CD4-positive, alpha-beta T cell treated with Interleukin-6 for 4 hours (primary cell): ENCODE data around the gene ZMIZ1.
"Not testable (repeated sequence)": the region's sequence is repeated elsewhere in the genome, so short reads cannot be mapped to it uniquely, and the experiment has no call there.

Experiments used
- DNase-seq: peaks from one replicate; pipeline ENCODE4 v3.0.0-alpha.2; 2020; ENCODE audit warnings: mixed read lengths

ZMIZ1 gene

GRCh38 chr10:79030705-79031104 is 38.1 kb upstream of the ZMIZ1 start:
- no peak for DNase-seq

- DNase-seq = no peak
Measured at GRCh38 chr10:79031723-79032122, 37.0 kb upstream of the ZMIZ1 start.

GRCh38 chr10:79034271-79034876 is 34.4 kb upstream of the ZMIZ1 start:
- no peak for DNase-seq

DNA sequence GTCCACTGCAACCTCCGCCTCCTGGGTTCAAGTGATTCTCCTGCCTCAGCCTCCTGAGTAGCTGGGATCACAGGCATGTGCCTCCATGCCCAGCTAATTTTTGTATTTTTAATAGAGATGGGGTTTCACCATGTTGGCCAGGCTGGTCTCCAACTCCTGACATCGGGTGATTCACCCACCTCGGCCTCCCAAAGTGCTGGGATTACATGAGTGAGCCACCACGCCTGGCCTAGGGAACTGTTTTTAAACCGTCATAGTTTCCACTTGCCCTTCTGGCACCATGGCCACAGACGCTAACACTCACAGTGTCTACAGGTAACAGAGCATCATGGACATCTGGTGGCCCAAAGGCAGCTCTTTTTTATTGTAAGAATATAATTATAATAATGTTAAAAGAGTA is 32.4 kb upstream of the ZMIZ1 start:
- DNase-seq = not testable (repeated sequence)

DNA sequence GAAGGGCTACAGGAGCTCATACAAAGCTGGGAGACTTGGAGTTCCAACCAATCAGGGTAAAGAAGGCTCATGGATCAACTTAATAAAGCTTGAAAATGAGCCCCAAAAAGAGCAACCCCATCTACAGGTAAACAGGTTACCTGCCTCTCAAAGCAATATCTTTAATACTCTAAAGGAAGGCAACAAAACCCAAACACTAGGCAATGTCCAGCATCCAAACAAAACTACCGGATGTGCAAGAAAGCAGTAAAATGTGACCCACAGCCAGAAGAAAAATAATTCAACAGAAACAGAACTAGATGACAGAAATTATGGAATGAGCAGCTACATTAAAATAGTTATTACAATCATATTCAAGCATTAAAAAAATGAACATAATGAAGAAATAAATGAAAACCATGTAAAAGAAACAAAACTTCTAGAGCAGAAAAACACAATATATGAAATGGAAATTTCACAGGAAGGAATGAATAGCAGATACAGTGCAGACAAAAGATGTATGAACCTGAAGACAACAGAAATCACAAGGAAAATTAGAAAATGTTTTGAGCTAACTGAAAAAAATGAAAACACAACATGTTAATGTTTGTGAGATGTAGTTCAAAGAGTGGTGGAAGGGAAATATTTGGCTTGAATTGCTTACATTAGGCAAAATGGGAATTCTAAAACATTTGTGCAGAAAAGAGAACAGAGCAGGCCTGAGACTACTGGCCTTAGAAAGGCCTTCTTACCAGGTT is 30.5 kb upstream of the ZMIZ1 start:
- no peak for DNase-seq

DNA sequence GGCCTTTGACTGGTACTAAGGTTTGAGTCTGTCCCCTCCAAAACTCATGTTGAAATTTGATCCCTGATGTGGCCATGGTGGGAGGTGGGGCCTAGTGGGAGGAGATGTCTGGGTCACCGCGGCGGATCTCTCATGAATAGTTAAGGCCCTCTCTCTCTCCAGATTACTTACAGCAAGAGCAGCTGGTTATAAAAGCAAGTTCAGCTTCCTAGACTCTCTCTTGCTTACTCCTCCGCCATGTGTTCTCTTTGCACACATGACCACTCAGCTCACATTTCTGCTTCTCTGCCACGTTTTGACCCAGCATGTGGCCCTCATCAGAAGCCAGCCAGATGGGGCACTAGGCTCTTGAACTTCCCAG is 29.9 kb upstream of the ZMIZ1 start:
- no peak for DNase-seq

DNA sequence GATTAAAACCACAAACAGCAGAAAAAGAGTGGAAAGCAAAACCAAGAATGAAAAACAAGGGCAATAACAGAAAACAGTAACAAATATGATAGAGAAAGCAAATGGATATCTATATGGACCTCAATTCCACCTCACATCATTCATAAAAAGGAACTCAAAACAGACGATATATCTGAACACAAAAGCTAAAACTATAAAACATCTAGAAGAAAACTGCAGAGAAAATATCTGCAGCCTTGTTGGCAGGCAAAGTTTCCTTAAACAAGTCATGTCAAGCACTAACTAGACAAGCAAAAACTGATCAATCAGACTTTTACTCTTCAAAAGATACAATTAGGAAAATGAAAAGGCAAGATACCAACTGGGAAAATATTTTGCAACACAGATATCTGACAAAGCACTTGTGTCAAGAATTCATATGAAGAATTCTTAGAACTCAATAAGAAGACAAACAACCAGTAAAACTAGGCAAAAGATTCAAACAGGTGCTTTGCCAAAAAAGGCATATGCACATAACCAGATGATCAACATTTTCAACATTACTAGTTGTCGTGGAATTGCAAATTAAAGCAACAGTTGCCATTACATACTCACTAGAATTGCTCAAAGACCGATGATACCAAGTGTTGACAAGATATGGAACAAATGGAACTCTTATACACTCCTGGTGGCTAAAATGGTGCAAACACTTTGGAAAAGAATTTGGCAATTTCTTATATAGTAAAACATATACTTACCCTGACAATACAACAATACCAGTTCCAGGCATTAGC is 25.9 kb upstream of the ZMIZ1 start:
- no peak for DNase-seq

- no peak for DNase-seq
Measured at GRCh38 chr10:79044036-79044632, 24.6 kb upstream of the ZMIZ1 start.

GRCh38 chr10:79044846-79045245 is 23.9 kb upstream of the ZMIZ1 start:
- DNase-seq = no peak

GRCh38 chr10:79045566-79046175 is 23.1 kb upstream of the ZMIZ1 start:
- no peak for DNase-seq

- DNase-seq = no peak
Measured at GRCh38 chr10:79046326-79046725, 22.4 kb upstream of the ZMIZ1 start.

- no peak for DNase-seq
Measured at GRCh38 chr10:79046741-79047583, 21.8 kb upstream of the ZMIZ1 start.

- no peak for DNase-seq
Measured at GRCh38 chr10:79047584-79047874, 21.2 kb upstream of the ZMIZ1 start.

- peak; percentile 82 for DNase-seq
Measured at GRCh38 chr10:79047875-79048638, 20.7 kb upstream of the ZMIZ1 start.

DNA sequence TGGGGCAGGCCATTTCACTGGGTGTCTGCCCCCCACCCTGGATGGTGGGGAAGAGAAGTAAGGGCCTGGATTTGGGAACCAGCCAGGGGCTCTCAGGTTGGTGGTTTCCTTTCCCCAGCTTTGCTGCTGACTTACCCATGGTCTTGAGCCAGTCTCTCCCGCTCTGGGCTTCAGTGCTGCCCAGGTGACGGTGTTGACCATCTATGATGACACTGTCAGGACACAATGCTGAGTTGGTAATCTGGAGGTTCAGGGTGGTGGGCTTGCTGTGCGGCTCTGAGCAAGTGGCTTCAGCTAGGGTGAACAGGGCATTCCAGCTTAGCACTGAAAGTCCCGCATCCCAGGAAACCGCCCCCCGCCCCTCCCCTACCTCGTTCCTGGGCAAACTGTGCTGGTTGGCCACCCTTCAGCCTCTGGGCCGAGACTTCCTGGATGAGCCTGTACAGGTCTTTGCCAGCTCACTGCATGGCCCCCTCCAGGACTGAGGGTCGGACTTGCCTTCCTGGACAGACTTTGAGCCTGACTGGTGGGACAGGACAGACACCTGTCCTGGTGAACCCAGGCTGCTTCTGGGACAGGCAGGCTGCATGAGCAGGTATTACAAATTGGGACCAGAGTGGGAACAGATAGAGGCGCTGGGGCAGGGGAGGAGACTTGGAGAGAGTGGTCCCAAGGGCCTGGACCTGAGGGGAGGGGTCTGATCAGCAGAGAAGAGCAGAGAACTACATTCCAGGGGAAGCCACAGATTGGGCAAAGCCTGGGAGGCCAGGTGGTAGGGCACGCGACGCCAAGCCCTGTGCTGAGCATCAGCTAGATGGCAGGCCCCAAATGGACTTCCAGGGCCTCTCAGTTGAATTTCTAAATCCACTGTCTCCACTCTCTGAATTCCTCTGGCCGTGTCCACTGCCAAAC is 19.9 kb upstream of the ZMIZ1 start:
- DNase-seq = no peak

GRCh38 chr10:79049931-79050895 is 18.6 kb upstream of the ZMIZ1 start:
- no peak for DNase-seq

- DNase-seq = no peak
Measured at GRCh38 chr10:79050896-79051555, 17.7 kb upstream of the ZMIZ1 start.

- no peak for DNase-seq
Measured at GRCh38 chr10:79051766-79052165, 17.0 kb upstream of the ZMIZ1 start.
